ENCODE measurements around the gene CDK5R2. TPM values are rescaled to one million over a fixed set of nuclear protein-coding genes. Genes with fewer than 3 reads are reported as not detected.

CDK5R2 gene
- polyA plus RNA-seq, 1 donor from 2014 or later, result 2.0 TPM

DNA sequence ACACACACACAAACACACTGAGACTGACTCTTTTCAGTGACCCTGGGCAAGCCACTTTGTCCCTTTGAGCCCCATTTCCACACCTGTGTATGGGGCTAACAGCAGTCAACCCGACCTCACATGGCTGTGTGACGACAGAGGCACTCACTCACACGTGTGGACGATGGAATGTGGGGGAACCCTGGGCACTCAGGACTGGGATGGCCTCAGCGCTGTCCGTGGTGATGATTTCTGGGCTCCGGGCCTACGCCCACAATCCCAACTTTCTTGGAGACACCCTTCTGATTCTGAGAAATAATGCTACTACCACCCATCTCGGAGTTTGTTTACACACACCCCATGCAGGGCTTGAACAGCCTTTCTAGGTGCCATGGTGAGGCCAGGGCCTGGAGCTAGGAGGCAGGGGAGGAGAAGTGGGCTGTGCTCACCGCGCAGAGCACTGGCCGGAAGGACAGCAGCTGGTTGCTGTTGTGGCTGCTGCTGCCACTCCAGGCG, 32.3 kb downstream of the CDK5R2 start:
- no peak overlapping the region for H3K27ac ChIP-seq (ENCODE audit: low read length)
- no peaks in the 10 kb centered on the region for H3K36me3 ChIP-seq (ENCODE audit: insufficient read depth, low read length)
- H3K4me2 ChIP-seq (ENCODE audit: low read length), result no peak overlapping the region
- no peaks in the 10 kb centered on the region for H3K9me3 ChIP-seq (ENCODE audit: low read length)
- no peak overlapping the region for H3K9ac ChIP-seq (ENCODE audit: low read length)
- peaks cover 100% of the 10 kb centered on the region for H3K27me3 ChIP-seq (ENCODE audit: insufficient read depth, low read depth, low read length)
- H3K79me2 ChIP-seq (replicated peaks; ENCODE audit: insufficient read depth, low read length), result no peaks in the 10 kb centered on the region
- H4K20me1 ChIP-seq (ENCODE audit: insufficient read depth), result no peaks in the 10 kb centered on the region
- TF ChIP-seq REST (IDR thresholded peaks at IDR 0.05; ENCODE audit: borderline replicate concordance) (no peak), TAF1 (IDR thresholded peaks at IDR 0.05; ENCODE audit: low read depth) (no peak), POLR2AphosphoS5 (IDR thresholded peaks at IDR 0.05) (no peak), EP300 (conservative IDR thresholded peaks at IDR 0.05; ENCODE audit: poor library complexity, severe bottlenecking) (no peak), EZH2 (IDR thresholded peaks at IDR 0.05; ENCODE audit: borderline replicate concordance, insufficient read depth, low read length, poor library complexity, severe bottlenecking) (no peak), SMC3 (conservative IDR thresholded peaks at IDR 0.05; ENCODE audit: poor library complexity) (no peak), MXI1 (conservative IDR thresholded peaks at IDR 0.05; ENCODE audit: poor library complexity, severe bottlenecking) (no peak), RAD21 (conservative IDR thresholded peaks at IDR 0.05) (no peak)
- TF ChIP-seq, protein P1, sequence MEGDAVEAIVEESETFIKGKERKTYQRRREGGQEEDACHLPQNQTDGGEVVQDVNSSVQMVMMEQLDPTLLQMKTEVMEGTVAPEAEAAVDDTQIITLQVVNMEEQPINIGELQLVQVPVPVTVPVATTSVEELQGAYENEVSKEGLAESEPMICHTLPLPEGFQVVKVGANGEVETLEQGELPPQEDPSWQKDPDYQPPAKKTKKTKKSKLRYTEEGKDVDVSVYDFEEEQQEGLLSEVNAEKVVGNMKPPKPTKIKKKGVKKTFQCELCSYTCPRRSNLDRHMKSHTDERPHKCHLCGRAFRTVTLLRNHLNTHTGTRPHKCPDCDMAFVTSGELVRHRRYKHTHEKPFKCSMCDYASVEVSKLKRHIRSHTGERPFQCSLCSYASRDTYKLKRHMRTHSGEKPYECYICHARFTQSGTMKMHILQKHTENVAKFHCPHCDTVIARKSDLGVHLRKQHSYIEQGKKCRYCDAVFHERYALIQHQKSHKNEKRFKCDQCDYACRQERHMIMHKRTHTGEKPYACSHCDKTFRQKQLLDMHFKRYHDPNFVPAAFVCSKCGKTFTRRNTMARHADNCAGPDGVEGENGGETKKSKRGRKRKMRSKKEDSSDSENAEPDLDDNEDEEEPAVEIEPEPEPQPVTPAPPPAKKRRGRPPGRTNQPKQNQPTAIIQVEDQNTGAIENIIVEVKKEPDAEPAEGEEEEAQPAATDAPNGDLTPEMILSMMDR (IDR thresholded peaks at IDR 0.05; ENCODE audit: poor library complexity, severe bottlenecking), result no peak
- H3K4me3 ChIP-seq (ENCODE audit: low read length), result no peak overlapping the region
- no peak overlapping the region for H2AFZ ChIP-seq (ENCODE audit: low read depth, low read length)
- no peaks in the 10 kb centered on the region for H3K9me2 ChIP-seq (ENCODE audit: insufficient read depth, low read length)
- H3F3A ChIP-seq (ENCODE audit: insufficient read depth, low read length, poor library complexity, severe bottlenecking), result no peaks in the 10 kb centered on the region

GRCh38 chr2:218992196-218992595, 32.7 kb downstream of the CDK5R2 start:
- Histone ChIP-seq H3K9me2 (ENCODE audit: insufficient read depth, low read length) (no peaks in the 10 kb centered on the region), H3K27ac (ENCODE audit: low read length) (no peak overlapping the region), H3K36me3 (ENCODE audit: insufficient read depth, low read length) (no peaks in the 10 kb centered on the region), H3K9ac (ENCODE audit: low read length) (no peak overlapping the region), H3K4me3 (ENCODE audit: low read length) (no peak overlapping the region), H4K20me1 (ENCODE audit: insufficient read depth) (no peaks in the 10 kb centered on the region), H3K4me2 (ENCODE audit: low read length) (no peak overlapping the region), H3F3A (ENCODE audit: insufficient read depth, low read length, poor library complexity, severe bottlenecking) (no peaks in the 10 kb centered on the region), H3K27me3 (ENCODE audit: insufficient read depth, low read depth, low read length) (peaks cover 100% of the 10 kb centered on the region), H3K9me3 (ENCODE audit: low read length) (no peaks in the 10 kb centered on the region), H2AFZ (ENCODE audit: low read depth, low read length) (no peak overlapping the region), H3K79me2 (replicated peaks; ENCODE audit: insufficient read depth, low read length) (no peaks in the 10 kb centered on the region)
- no peak for TF ChIP-seq EZH2 (IDR thresholded peaks at IDR 0.05; ENCODE audit: borderline replicate concordance, insufficient read depth, low read length, poor library complexity, severe bottlenecking)
- TF ChIP-seq MXI1 (conservative IDR thresholded peaks at IDR 0.05; ENCODE audit: poor library complexity, severe bottlenecking), result no peak
- no peak for TF ChIP-seq SMC3 (conservative IDR thresholded peaks at IDR 0.05; ENCODE audit: poor library complexity)
- TF ChIP-seq RAD21 (conservative IDR thresholded peaks at IDR 0.05), result no peak
- TF ChIP-seq EP300 (conservative IDR thresholded peaks at IDR 0.05; ENCODE audit: poor library complexity, severe bottlenecking), result no peak
- TF ChIP-seq POLR2AphosphoS5 (IDR thresholded peaks at IDR 0.05), result no peak
- TF ChIP-seq REST (IDR thresholded peaks at IDR 0.05; ENCODE audit: borderline replicate concordance), result no peak
- no peak for TF ChIP-seq TAF1 (IDR thresholded peaks at IDR 0.05; ENCODE audit: low read depth)
- TF ChIP-seq, protein P1 (IDR thresholded peaks at IDR 0.05; ENCODE audit: poor library complexity, severe bottlenecking), result no peak

Measured in neural cell (in vitro differentiated cells).